Naive thymus-derived CD4-positive, alpha-beta T cell (primary cell): ENCODE data around the gene ABI2. TPM values are rescaled to one million over a fixed set of nuclear protein-coding genes. Genes with fewer than 3 reads are reported as not detected.
"Not testable (repeated sequence)": the region's sequence is repeated elsewhere in the genome, so short reads cannot be mapped to it uniquely, and the experiment has no call there.

Experiments
- ATAC-seq: fragments of 150-1000 bp; cut with Tn5 transposase; 2 replicates; pipeline ENCODE4 v1.10.0; 2021; ENCODE audit warnings: mild to moderate bottlenecking, moderate library complexity
- CTCF ChIA-PET: fragments of 350-600 bp; sonication (Branson Sonifier 250); formaldehyde crosslinking; loops from one replicate; lab custom pipeline; 2021; ENCODE audit warnings: antibody characterized with exemption; lab: Charles Lee
- POLR2A ChIA-PET: fragments of 350-600 bp; sonication (Branson Sonifier 250); formaldehyde crosslinking; loops from one replicate; lab custom pipeline; 2021; ENCODE audit warnings: antibody characterized with exemption, inconsistent platforms; lab: Charles Lee
- DNase-seq, 9 donors: peaks; one replicate each; pipeline versions ENCODE4 v3.0.0 to v3.0.0-alpha.2; 2020 to 2022; ENCODE audit warnings: mixed read lengths in 1 of 9
- H3K27ac ChIP-seq: one replicate; pipeline ENCODE4 v1.7.0; 2013; ENCODE audit warnings: mild to moderate bottlenecking, low read depth, low read length, moderate library complexity
- H3K27me3 ChIP-seq, 2 donors: one replicate each; pipeline ENCODE4 v1.7.0; 2013; ENCODE audit warnings: low read length in 2 of 2, mild to moderate bottlenecking in 2 of 2, moderate library complexity in 2 of 2; ENCODE audit not compliant: control insufficient read depth in 2 of 2, insufficient read depth in 2 of 2
- H3K36me3 ChIP-seq, 3 experiments: 1 replicate in 2 of 3; 2 replicates in 1 of 3; pipeline ENCODE4 v1.7.0; 2013; ENCODE audit warnings: low read length in 3 of 3, mild to moderate bottlenecking in 3 of 3, moderate library complexity in 1 of 3; ENCODE audit not compliant: insufficient read depth in 3 of 3, control insufficient read depth in 2 of 3
- H3K4me1 ChIP-seq, 2 donors: one replicate each; pipeline ENCODE4 v1.7.0; 2013; ENCODE audit warnings: low read length in 2 of 2, mild to moderate bottlenecking in 2 of 2, moderate library complexity in 1 of 2; ENCODE audit not compliant: control insufficient read depth in 2 of 2, insufficient read depth in 2 of 2
- H3K4me3 ChIP-seq: 2 replicates; pipeline ENCODE4 v1.7.0; 2013; ENCODE audit warnings: mild to moderate bottlenecking, low read length
- H3K9me3 ChIP-seq, 3 experiments: 1 replicate in 2 of 3; 2 replicates in 1 of 3; pipeline ENCODE4 v1.7.0; 2013; ENCODE audit warnings: low read length in 3 of 3; ENCODE audit not compliant: control insufficient read depth in 2 of 3
- H3K27ac Mint-ChIP-seq, 9 donors: one replicate each; pipeline ENCODE4 v1.8.0; 2020 to 2022; ENCODE audit warnings: mixed read lengths in 9 of 9, mild to moderate bottlenecking in 8 of 9, moderate library complexity in 5 of 9, inconsistent platforms in 2 of 9
- H3K27me3 Mint-ChIP-seq, 5 donors: one replicate each; pipeline ENCODE4 v1.8.0; 2021 to 2022; ENCODE audit warnings: mixed read lengths in 5 of 5, mild to moderate bottlenecking in 1 of 5
- H3K36me3 Mint-ChIP-seq, 5 donors: one replicate each; pipeline ENCODE4 v1.8.0; 2020 to 2022; ENCODE audit warnings: mixed read lengths in 5 of 5, mild to moderate bottlenecking in 3 of 5, inconsistent platforms in 1 of 5
- H3K4me1 Mint-ChIP-seq, 7 donors: one replicate each; pipeline ENCODE4 v1.8.0; 2020 to 2022; ENCODE audit warnings: mixed read lengths in 7 of 7, mild to moderate bottlenecking in 3 of 7, inconsistent platforms in 1 of 7
- H3K4me3 Mint-ChIP-seq, 10 donors: one replicate each; pipeline ENCODE4 v1.8.0; 2020 to 2022; ENCODE audit warnings: mild to moderate bottlenecking in 10 of 10, mixed read lengths in 10 of 10, moderate library complexity in 6 of 10, inconsistent platforms in 2 of 10
- H3K9me3 Mint-ChIP-seq, 11 donors: one replicate each; pipeline ENCODE4 v1.8.0; 2020 to 2022; ENCODE audit warnings: mixed read lengths in 11 of 11, mild to moderate bottlenecking in 4 of 11, inconsistent platforms in 1 of 11, moderate library complexity in 1 of 11
- intact Hi-C, 2 donors: fragments of 100-400 bp; cut with micrococcal nuclease; formaldehyde crosslinking; loops; one replicate each; pipeline ENCODE4 v1.15.1; 2023
- polyA plus RNA-seq, 2 donors: library from polyadenylated mRNA; unstranded; fragments of 300-500 nt; fragmentation: Illumina TruSeq; gene quantifications; one replicate each; pipeline ENCODE4 v1.2.3, GENCODE V29; 2021
- total RNA-seq, 6 experiments: library from RNA in 5 of 6; stranded (reverse) in 5 of 6; gene quantifications; 1 replicate in 5 of 6; 2 replicates in 1 of 6; pipeline ENCODE4 v1.2.3 and lab custom pipeline; 2021 to 2026

Gene ABI2
- total and polyA plus RNA-seq, 7 experiments from 2014 or later = 18.7 to 41.5 (median 28.2) TPM

- no peaks in the 10 kb centered on the region for H3K9me3 ChIP-seq
- no peaks in the 10 kb centered on the region for H3K4me1 ChIP-seq
- CTCF ChIA-PET = no interaction called here
- ATAC-seq = no peak
- H3K4me3 ChIP-seq = no peak overlapping the region
- Mint-ChIP-seq H3K4me3 (no peak overlapping the region), H3K27ac (no peak overlapping the region), H3K27me3 (no peaks in the 10 kb centered on the region), H3K9me3 (no peaks in the 10 kb centered on the region), H3K36me3 (peaks cover 0 to 32% (median 13%) of the 10 kb centered on the region in 5 donors), H3K4me1 (peaks cover 2 to 41% (median 17%) of the 10 kb centered on the region in 7 donors)
- H3K36me3 ChIP-seq = no peaks in the 10 kb centered on the region
- H3K27me3 ChIP-seq = no peaks in the 10 kb centered on the region
- H3K27ac ChIP-seq = no peak overlapping the region
- POLR2A ChIA-PET = no interaction called here
- intact Hi-C loops = no loop called here
- no peak for DNase-seq
Observed at GRCh38 chr2:203338322-203338721, 10.1 kb downstream of the ABI2 start.

DNA sequence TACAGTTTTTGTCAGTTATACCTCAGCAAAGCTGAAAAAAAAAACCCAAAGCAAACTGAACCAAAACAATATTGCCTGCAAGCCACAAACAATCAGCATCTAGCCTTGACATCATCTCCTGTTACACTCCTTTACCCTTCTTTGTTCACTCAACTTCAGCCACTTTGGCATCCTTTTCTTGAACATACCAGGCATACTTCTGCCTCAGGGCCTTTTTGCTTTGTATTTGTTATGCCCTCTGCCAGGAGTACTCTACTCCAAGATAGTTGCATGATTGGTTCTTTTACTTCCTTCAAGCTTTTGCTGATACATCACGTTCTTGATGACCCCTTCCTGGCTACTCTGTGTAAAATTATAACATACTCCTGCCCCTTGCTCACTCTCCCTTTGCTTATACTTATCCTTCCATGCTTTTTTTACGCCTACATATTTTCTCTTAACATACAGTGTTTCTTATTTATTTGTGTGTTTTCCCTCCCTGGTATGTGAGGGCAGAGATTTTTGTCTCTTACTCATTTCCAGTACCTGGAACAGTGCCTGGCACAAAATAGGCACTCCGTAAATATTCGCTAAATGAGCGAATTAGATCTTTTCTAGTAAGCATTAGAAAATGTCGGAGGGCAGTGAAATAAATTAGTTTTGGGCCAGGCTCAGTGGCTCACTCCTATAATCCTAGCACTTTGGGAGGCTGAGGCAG, 12.7 kb downstream of the ABI2 start:
- intact Hi-C loops = no loop called here
- Histone ChIP-seq H3K36me3 (peaks cover 0 to 3% (median 0%) of the 10 kb centered on the region in 3 experiments), H3K27me3 (no peaks in the 10 kb centered on the region), H3K4me1 (no peaks in the 10 kb centered on the region), H3K27ac (no peak overlapping the region), H3K4me3 (no peak overlapping the region), H3K9me3 (no peaks in the 10 kb centered on the region)
- Mint-ChIP-seq H3K36me3 (peaks cover 3 to 40% (median 21%) of the 10 kb centered on the region in 5 donors), H3K9me3 (no peaks in the 10 kb centered on the region), H3K4me3 (no peak overlapping the region), H3K4me1 (peaks cover 2 to 34% (median 12%) of the 10 kb centered on the region in 7 donors), H3K27ac (no peak overlapping the region), H3K27me3 (no peaks in the 10 kb centered on the region)
- CTCF ChIA-PET = no interaction called here
- DNase-seq = no peak
- POLR2A ChIA-PET = no interaction called here
- no peak for ATAC-seq

DNA sequence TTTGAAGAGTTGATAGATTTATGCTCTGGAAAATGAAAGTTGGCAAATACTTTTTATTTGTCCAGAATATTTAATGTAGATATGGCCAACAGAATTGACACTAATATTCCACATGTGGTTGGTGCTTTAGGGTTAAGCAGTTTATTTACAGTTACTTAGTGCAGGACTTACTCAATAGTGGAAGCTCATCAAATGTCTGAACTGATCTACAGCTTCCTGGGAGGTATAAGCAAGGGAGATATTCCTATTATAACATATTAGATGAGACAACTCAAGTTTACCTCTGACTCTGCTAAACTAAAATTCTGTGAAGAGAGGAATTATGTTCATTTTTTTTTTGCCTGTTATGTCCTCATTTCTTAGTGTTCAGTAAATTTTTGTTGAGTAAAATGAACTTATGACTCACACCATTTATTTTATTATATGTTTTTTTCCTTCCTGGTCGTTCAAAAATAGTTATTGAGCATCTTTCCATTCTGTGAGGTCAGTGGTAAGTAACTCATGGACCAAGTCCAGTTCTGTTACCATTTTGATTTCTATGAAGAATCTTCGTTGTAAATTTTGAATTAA, 13.6 kb downstream of the ABI2 start:
- Mint-ChIP-seq H3K27ac (no peak overlapping the region), H3K9me3 (no peaks in the 10 kb centered on the region), H3K4me3 (no peak overlapping the region), H3K4me1 (peaks cover 2 to 31% (median 12%) of the 10 kb centered on the region in 7 donors), H3K27me3 (no peaks in the 10 kb centered on the region), H3K36me3 (peaks cover 7 to 48% (median 28%) of the 10 kb centered on the region in 5 donors)
- no peaks in the 10 kb centered on the region for H3K27me3 ChIP-seq
- H3K36me3 ChIP-seq = peaks cover 0 to 3% (median 0%) of the 10 kb centered on the region in 3 experiments
- ATAC-seq (no peak), DNase-seq (no peak)
- no peak overlapping the region for H3K4me3 ChIP-seq
- CTCF ChIA-PET = no interaction called here
- H3K27ac ChIP-seq = no peak overlapping the region
- POLR2A ChIA-PET = no interaction called here
- intact Hi-C loops = no loop called here
- no peaks in the 10 kb centered on the region for H3K4me1 ChIP-seq
- H3K9me3 ChIP-seq = no peaks in the 10 kb centered on the region

GRCh38 chr2:203342374-203342773, 14.2 kb downstream of the ABI2 start:
- POLR2A ChIA-PET, DNase-seq, CTCF ChIA-PET, ATAC-seq, H3K27ac ChIP-seq, H3K9me3 ChIP-seq, H3K4me3 Mint-ChIP-seq, H3K27me3 ChIP-seq, H3K27me3 Mint-ChIP-seq, H3K27ac Mint-ChIP-seq, H3K36me3 ChIP-seq, H3K4me1 ChIP-seq, H3K4me3 ChIP-seq, H3K9me3 Mint-ChIP-seq, intact Hi-C loops: not testable (repeated sequence)
- Mint-ChIP-seq H3K36me3 (peaks cover 7 to 48% (median 33%) of the 10 kb centered on the region in 5 donors), H3K4me1 (peaks cover 2 to 29% (median 12%) of the 10 kb centered on the region in 7 donors)

DNA sequence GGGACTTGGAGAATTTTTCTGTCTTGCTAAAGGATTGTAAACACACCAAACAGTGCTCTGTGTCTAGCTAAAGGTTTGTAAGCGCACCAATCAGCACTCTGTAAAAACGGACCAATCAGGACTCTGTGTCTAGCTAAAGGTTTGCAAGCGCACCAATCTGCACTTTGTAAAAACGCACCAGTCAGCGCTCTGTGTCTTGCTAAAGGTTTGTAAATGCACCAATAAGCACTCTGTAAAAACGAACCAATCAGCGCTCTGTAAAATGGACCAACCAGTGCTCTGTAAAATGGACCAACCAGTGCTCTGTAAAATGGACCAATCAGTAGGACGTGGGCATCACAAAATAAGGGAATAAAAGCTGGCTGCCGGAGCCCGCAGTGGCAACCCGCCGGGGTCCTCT, 16.5 kb downstream of the ABI2 start:
- Histone ChIP-seq H3K4me1 (no peaks in the 10 kb centered on the region), H3K9me3 (no peaks in the 10 kb centered on the region), H3K4me3 (no peak overlapping the region), H3K27me3 (no peaks in the 10 kb centered on the region), H3K27ac (no peak overlapping the region), H3K36me3 (peaks cover 0 to 3% (median 0%) of the 10 kb centered on the region in 3 experiments)
- Mint-ChIP-seq H3K36me3 (peaks cover 7 to 38% (median 29%) of the 10 kb centered on the region in 5 donors), H3K9me3 (no peaks in the 10 kb centered on the region), H3K27me3 (no peaks in the 10 kb centered on the region), H3K27ac (no peak overlapping the region), H3K4me1 (peaks cover 0 to 20% (median 7%) of the 10 kb centered on the region in 7 donors), H3K4me3 (no peak overlapping the region)
- intact Hi-C loops = no loop called here
- ChIA-PET CTCF (interaction anchor here (0.7 kb wide), 1 partner anchor 858 kb away, joined by 3 read pairs; no protein-coding TSS in a partner anchor), POLR2A (no interaction called here)
- DNase-seq (no peak), ATAC-seq (no peak)

- Histone ChIP-seq H3K27ac (no peak overlapping the region), H3K4me3 (no peak overlapping the region), H3K9me3 (no peaks in the 10 kb centered on the region), H3K27me3 (no peaks in the 10 kb centered on the region), H3K4me1 (no peaks in the 10 kb centered on the region), H3K36me3 (peaks cover 0 to 3% (median 0%) of the 10 kb centered on the region in 3 experiments)
- Mint-ChIP-seq H3K27me3 (no peaks in the 10 kb centered on the region), H3K36me3 (peaks cover 8 to 28% (median 25%) of the 10 kb centered on the region in 5 donors), H3K4me1 (peaks cover 0 to 14% (median 0%) of the 10 kb centered on the region in 7 donors), H3K4me3 (no peak overlapping the region), H3K27ac (no peak overlapping the region), H3K9me3 (no peaks in the 10 kb centered on the region)
- ATAC-seq (no peak), DNase-seq (no peak)
- CTCF ChIA-PET = no interaction called here
- POLR2A ChIA-PET = no interaction called here
- intact Hi-C loops = no loop called here
Observed at GRCh38 chr2:203346612-203347011, 18.4 kb downstream of the ABI2 start.
